HepG2 (cell line): ENCODE data around the gene LGALS14. TPM values are rescaled to one million over a fixed set of nuclear protein-coding genes. Genes with fewer than 3 reads are reported as not detected.

Experiments used
- AHR ChIP-seq: IDR thresholded peaks from 2 replicates; pipeline ENCODE4 v1.6.1; 2018; ENCODE audit warnings: missing genetic modification reagents, missing compliant biosample characterization
- ARID3A ChIP-seq: IDR thresholded peaks from 2 replicates; pipeline ENCODE4 v1.6.1; 2012; ENCODE audit warnings: low read depth, low read length, improper control_type of control experiment
- ATF2 ChIP-seq: sonication (generic); formaldehyde crosslinking; IDR thresholded peaks from 2 replicates; pipeline ENCODE4 v1.4.0; 2020; ENCODE audit warnings: missing genetic modification reagents
- BORCS8-MEF2B ChIP-seq: sonication (generic); formaldehyde crosslinking; IDR thresholded peaks from 2 replicates; pipeline ENCODE4 v1.8.0; 2022; ENCODE audit warnings: mild to moderate bottlenecking, missing genetic modification reagents
- DPF2 ChIP-seq: sonication (generic); formaldehyde crosslinking; IDR thresholded peaks from 2 replicates; pipeline ENCODE4 v1.4.0; 2020; ENCODE audit warnings: mild to moderate bottlenecking, low read depth, missing genetic modification reagents, borderline replicate concordance
- ESRRA ChIP-seq: sonication (generic); formaldehyde crosslinking; IDR thresholded peaks from 2 replicates; pipeline ENCODE4 v1.5.1; 2020; ENCODE audit warnings: mild to moderate bottlenecking, low read depth, missing genetic modification reagents
- FOXA3 ChIP-seq: IDR thresholded peaks from 2 replicates; pipeline ENCODE4 v1.6.1; 2016; ENCODE audit warnings: missing genetic modification reagents, missing compliant biosample characterization
- FOXO1 ChIP-seq: sonication (generic); formaldehyde crosslinking; IDR thresholded peaks from 2 replicates; pipeline ENCODE4 v1.4.0; 2020; ENCODE audit warnings: missing genetic modification reagents
- PHB2 ChIP-seq: fragments of 450-650 bp; IDR thresholded peaks from 2 replicates; pipeline ENCODE4 v1.6.1; 2018; ENCODE audit not compliant: partially characterized antibody
- SMC3 ChIP-seq: IDR thresholded peaks from 2 replicates; pipeline ENCODE4 v1.6.1; 2011; ENCODE audit warnings: low read length, improper control_type of control experiment
- TEF ChIP-seq: sonication (generic); formaldehyde crosslinking; IDR thresholded peaks from 2 replicates; pipeline ENCODE4 v1.5.0; 2020; ENCODE audit warnings: missing genetic modification reagents
- TGIF2 ChIP-seq: IDR thresholded peaks from 2 replicates; pipeline ENCODE4 v1.6.1; 2016; ENCODE audit warnings: control low read depth, missing compliant biosample characterization
- ZBTB44 ChIP-seq: sonication (generic); formaldehyde crosslinking; IDR thresholded peaks from 2 replicates; pipeline ENCODE4 v1.4.0; 2020; ENCODE audit warnings: missing genetic modification reagents
- ZBTB7B ChIP-seq: sonication (generic); formaldehyde crosslinking; IDR thresholded peaks from 2 replicates; pipeline ENCODE4 v1.4.0; 2020; ENCODE audit warnings: missing genetic modification reagents
- ZC3H13 ChIP-seq: sonication (generic); formaldehyde crosslinking; IDR thresholded peaks from 2 replicates; pipeline ENCODE4 v1.8.1; 2023; ENCODE audit warnings: mild to moderate bottlenecking, missing genetic modification reagents, moderate library complexity
- ZFP91 ChIP-seq: sonication (generic); formaldehyde crosslinking; IDR thresholded peaks from 2 replicates; pipeline ENCODE4 v1.9.0; 2022; ENCODE audit warnings: missing genetic modification reagents, mild to moderate bottlenecking, borderline replicate concordance
- ZNF207 ChIP-seq: fragments of 450-650 bp; IDR thresholded peaks from 2 replicates; pipeline ENCODE4 v1.6.1; 2016; ENCODE audit warnings: antibody characterized with exemption, borderline replicate concordance
- ZNF572 ChIP-seq: sonication (generic); formaldehyde crosslinking; IDR thresholded peaks from 2 replicates; pipeline ENCODE4 v1.5.1; 2020; ENCODE audit warnings: mild to moderate bottlenecking, missing genetic modification reagents
- ZNF75D ChIP-seq: sonication (generic); formaldehyde crosslinking; IDR thresholded peaks from 2 replicates; pipeline ENCODE4 v1.8.1; 2023; ENCODE audit warnings: missing genetic modification reagents, mild to moderate bottlenecking, borderline replicate concordance
- ZNF775 ChIP-seq: sonication (generic); formaldehyde crosslinking; IDR thresholded peaks from 2 replicates; pipeline ENCODE4 v1.4.0; 2020; ENCODE audit warnings: missing genetic modification reagents, mild to moderate bottlenecking, moderate library complexity, borderline replicate concordance
- polyA plus RNA-seq, 8 experiments: library from polyadenylated mRNA; depleted of rRNA in 3 of 8; stranded (reverse) in 7 of 8; unstranded in 1 of 8; fragments of >200 nt; fragmentation: Illumina TruSeq in 4 of 8; extraction: Trizol in 4 of 8; gene quantifications; 2 replicates each; pipeline versions ENCODE4 v1.2.1 to v1.2.3, GENCODE V29; 2011 to 2016; ENCODE audit warnings: low read depth in 4 of 8, missing spikeins in 1 of 8, mixed read lengths in 1 of 8; ENCODE audit not compliant: insufficient read depth in 1 of 8
- total RNA-seq, 5 experiments: library from RNA; depleted of rRNA; stranded (reverse); fragments of >200 nt; fragmentation: Illumina TruSeq; extraction: Trizol; gene quantifications; 2 replicates each; pipeline ENCODE4 v1.2.3, GENCODE V29; 2016; ENCODE audit warnings: low read depth in 1 of 5

LGALS14 gene
- total and polyA plus RNA-seq, 2 of the 13 experiments (the other 11 are each of a cell fraction or from before 2014, with no cell fraction given) = not detected

GRCh38 chr19:39695759-39696158, 8.5 kb upstream of the LGALS14 start (continued):
- TF ChIP-seq ATF2 (CRISPR knock-in tag) = 0 out of 2 replicates have a peak, but pooled peaks have one; percentile 23
- peak; percentile 56 for TF ChIP-seq FOXA3 (CRISPR knock-in tag)
- TF ChIP-seq ESRRA = no peak
- no peak for TF ChIP-seq ZNF572 (CRISPR knock-in tag)
- TF ChIP-seq DPF2 (CRISPR knock-in tag) = 0 out of 2 replicates have a peak, but pooled peaks have one; percentile 24
- peak; percentile 89 for TF ChIP-seq ZBTB7B (CRISPR knock-in tag)
- TF ChIP-seq ZC3H13 (CRISPR knock-in tag) = no peak
- TF ChIP-seq SMC3 = no peak
- TF ChIP-seq FOXO1 (CRISPR knock-in tag) = no peak
- TF ChIP-seq ZNF207 = no peak
- no peak for TF ChIP-seq TGIF2 (CRISPR knock-in tag)
- TF ChIP-seq TEF = peak; percentile 91; the same call in 1 of the 2 replicates
- TF ChIP-seq ZNF775 (CRISPR knock-in tag) = no peak
- no peak for TF ChIP-seq AHR (CRISPR knock-in tag)
- TF ChIP-seq ZFP91 = no peak
- peak; percentile 53; the same call in 1 of the 2 replicates for TF ChIP-seq ARID3A
- TF ChIP-seq ZBTB44 (CRISPR knock-in tag) = no peak
- no peak for TF ChIP-seq ZNF75D
- TF ChIP-seq BORCS8-MEF2B (CRISPR knock-in tag) = no peak
- no peak for TF ChIP-seq PHB2
